Measurements from ENCODE around the gene SLC25A13.

The SLC25A13 gene

DNA sequence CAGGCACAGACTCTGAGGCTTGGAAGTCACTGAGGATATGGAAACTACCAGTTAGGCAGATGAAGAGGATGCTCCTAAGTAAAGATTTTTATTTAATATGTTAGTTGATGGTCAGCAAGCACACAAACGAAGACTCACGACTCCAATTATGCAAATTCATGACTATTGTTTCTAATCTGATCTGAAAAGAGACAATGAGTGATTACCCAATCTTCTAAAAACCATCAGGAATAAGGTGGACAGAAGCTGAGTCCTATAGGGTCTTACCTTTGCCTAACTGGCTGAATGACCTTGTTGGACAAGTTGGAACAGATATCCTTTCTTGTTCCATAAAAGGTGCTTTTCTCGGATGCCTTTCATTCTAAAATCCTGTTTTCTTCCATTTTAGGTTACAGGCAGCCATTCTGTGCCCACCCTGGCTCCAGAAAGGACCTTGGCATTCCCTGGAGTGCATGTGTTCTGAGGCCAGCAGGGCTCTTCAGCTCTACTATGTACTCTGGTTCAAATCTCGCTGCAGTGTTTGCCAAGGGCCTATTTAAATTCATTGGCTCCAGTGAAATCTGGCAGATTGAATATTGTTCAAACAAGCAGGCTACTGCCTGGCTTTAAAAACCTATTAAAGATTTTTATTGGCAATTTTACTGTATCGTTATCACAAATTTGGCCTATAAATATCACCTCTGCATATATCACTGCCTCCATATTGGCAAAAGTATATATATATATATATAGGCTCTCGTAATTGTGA, 77.5 kb downstream of the SLC25A13 start:
- in situ Hi-C loops (cut with HindIII; ENCODE audit: low sequenced_read_pairs): no loop called here

- in situ Hi-C loops (cut with HindIII; ENCODE audit: low sequenced_read_pairs): no loop called here
These were observed 78.7 kb downstream of the SLC25A13 start for GRCh38 chr7:96243241-96243640.

DNA sequence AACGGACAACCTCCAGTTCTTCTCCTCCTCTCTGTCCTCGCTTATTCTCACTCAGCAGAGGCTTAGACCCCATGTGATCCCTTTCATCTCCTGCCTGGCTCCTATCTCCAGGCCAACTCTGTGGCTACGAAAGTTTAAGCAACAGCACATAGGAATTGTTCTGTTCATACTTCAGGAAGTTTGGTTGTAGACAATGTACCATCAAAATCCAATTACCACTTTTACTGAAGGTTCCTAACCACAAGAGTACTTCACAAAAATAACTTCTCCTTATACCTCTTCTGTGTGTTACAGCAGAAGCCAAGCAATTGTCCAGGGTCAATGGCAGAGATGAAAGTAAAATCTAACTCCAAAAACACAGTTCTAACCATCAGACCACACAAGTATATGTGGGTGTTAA, 80.0 kb downstream of the SLC25A13 start:
- in situ Hi-C loops (cut with HindIII; ENCODE audit: low sequenced_read_pairs): no loop called here

DNA sequence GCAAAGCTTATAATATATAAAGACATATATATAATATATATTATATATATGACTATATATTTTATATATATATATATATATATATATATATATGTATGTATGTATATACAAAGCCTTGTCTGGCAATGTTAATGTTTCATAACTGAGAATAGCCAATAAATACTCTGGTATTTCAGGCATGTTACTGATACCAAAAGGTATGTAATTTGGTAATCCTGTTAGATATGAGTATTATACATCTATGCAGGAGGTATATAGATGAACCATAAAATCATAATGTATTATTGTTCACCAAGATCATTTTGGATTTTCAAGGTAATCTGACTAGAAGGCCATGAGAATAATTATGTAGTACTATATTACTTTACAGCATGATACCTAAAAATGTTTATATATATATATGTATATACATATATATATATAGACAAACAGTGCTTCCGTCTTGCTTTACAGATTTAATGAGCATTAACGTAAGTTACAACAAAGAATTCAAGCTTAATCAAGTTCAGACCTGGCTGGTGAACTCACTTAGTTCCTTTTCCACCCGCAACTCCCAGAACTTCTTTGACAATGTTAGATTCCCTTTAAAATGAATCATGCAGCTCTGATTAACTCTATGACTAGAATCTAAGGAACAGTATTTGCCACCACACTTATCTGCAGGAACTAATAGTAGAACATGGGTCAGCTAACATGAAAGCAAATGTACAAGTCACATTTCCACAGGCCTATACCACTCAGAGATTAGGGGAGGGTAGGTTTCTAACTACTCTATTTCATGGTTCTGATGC, 82.7 kb downstream of the SLC25A13 start:
- in situ Hi-C loops (cut with HindIII; ENCODE audit: low sequenced_read_pairs): no loop called here

- in situ Hi-C loops (cut with HindIII; ENCODE audit: low sequenced_read_pairs): no loop called here
These were observed 83.4 kb downstream of the SLC25A13 start for GRCh38 chr7:96238474-96238873.

DNA sequence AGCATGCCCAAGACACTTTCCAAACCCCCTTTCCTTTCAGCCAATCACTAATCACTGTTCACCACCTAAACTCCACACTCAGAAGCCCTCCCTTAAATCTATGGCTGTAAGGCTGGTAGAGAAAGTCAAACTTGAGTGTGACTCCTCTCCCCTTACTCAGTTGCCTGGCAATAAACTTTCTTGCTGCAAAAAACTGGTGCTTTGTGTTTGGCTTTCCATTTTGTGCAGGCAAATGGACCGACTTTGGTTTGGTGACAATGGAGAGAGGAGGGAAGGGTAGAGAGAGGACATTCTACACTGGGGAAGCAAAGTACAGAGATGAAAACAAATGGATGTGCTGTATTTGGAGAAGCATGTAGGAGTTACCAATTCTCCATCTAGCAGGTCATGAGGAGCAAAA, 84.9 kb downstream of the SLC25A13 start:
- in situ Hi-C loops (cut with HindIII; ENCODE audit: low sequenced_read_pairs): no loop called here

DNA sequence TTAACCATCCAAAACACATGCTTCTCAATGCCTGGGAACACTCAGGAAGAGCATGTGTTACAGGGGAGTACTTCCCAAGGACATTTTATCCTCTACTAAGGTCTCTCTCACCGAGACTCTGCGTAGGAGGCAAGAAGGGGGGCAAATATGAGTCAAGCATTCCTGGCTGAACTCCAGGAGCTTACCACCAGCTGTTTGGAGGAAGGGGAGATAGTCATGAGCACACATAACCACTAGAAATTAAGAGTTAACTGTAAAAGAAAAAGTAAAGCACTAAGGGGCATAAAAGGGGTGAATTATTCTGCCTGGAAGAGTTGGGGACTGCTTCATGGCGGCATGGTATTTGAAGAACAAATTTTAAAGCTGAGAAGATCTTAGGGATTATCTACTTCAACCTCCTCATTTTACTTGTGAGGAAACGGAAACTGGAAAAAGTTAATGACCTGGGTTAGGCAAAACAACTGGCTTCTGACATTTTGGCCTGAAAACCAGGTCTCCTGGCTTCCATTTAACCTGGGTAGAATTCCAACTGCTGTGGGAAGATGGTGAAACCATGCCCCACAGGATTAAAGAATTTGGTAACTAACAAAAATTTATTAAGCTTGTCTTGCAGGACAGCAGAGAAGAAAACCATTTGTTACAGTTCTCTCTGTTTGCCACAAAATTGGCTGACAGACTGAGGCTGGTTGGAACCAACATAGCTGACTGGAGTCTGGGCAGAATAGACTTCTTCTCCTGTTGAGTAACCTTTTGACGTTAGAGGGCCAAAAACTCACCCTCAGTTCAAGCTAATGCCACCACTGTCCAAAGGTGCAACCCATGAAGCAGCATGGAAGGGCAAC, 85.5 kb downstream of the SLC25A13 start:
- in situ Hi-C loops (cut with HindIII; ENCODE audit: low sequenced_read_pairs): no loop called here

GRCh38 chr7:96235281-96235680, 86.6 kb downstream of the SLC25A13 start:
- in situ Hi-C loops (cut with HindIII; ENCODE audit: low sequenced_read_pairs): no loop called here

DNA sequence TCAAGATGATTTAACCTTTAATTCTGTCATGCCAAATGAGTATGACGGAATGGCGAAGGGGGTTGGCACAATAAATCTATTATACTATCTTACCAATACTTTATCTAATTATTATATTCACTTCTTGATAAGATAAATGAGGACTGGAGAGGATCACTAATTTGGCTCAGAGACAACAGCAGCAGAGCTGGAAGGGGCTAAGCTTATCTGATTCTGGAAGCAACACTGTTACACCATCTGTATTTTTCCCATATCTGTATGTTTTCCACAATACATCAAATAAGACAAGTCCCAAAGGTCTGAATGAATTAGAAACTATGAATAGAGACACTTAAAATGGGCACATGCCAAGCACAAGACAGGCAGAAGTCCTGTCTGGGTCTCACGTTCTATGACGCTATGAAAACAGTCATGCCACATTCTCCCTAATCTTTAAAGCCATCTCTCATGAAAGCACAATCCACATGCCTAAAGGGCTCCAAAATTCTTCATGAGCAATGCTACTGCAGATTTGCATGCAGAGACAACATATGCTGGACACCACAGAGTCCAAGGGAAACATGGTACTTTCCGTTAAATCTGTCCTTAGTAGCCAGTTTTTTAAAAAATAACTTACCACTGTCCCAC, 88.3 kb downstream of the SLC25A13 start:
- in situ Hi-C loops (cut with HindIII; ENCODE audit: low sequenced_read_pairs): no loop called here

DNA sequence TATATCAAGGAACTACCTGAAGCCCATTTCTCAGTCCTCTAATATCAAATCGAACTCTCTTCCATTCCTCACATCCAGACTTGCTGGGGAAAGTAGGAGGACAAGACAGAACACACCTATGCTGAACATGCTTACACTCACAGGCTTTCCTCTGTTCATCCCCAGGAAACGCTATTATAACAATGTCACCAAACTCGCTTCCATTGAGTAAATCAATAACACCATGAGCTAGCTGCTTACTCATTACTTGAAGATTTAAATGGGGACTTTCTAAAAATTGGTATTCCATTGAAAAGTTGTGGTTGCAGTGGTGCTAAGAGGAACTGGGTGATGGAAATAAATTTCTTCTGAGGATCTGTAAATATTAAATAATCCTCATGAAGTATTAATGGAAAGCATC, 88.8 kb downstream of the SLC25A13 start:
- in situ Hi-C loops (cut with HindIII; ENCODE audit: low sequenced_read_pairs): no loop called here

GRCh38 chr7:96228760-96229159, 93.1 kb downstream of the SLC25A13 start:
- in situ Hi-C loops (cut with HindIII; ENCODE audit: low sequenced_read_pairs): no loop called here

- in situ Hi-C loops (cut with HindIII; ENCODE audit: low sequenced_read_pairs): no loop called here
These were observed 96.6 kb downstream of the SLC25A13 start for GRCh38 chr7:96225251-96225650.

GRCh38 chr7:96224685-96225084, 97.2 kb downstream of the SLC25A13 start:
- in situ Hi-C loops (cut with HindIII; ENCODE audit: low sequenced_read_pairs): no loop called here

DNA sequence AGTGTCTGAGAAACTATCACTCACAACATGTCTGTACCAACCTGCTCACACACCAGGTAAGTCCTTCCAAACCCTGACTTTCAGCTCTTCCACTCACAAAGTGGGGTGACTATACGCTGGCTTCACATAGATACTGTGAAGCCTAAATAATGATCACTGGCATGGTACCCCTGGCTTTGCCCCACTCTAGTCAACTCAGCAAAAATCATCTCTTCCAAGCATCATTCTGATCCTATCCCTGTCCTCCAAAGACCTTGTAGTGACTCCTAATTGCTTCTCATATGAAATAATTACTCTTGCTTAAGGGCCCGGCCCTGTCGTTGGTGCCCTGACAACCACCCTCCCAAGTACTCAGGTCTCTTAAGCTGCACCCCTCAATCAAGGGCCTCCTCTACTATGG, 97.8 kb downstream of the SLC25A13 start:
- in situ Hi-C loops (cut with HindIII; ENCODE audit: low sequenced_read_pairs): no loop called here

DNA sequence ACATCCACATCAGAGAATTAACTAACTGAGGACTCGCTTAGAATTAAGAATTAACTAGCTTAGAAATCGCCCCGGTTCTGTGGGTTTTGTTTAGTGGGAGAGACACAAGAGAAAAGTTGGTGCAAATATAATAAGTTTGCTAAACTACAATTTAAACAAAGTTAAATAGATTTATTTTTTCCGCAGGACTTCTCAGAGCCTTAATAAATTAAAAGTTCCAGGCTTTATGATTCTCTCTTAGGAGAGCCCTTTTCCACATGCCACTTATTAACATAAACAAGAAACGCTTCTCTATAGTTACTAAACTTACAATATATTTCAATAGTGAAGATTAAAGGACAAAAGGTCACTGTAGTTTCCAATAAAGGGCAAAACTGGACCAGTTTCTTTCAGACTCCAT, 100.0 kb downstream of the SLC25A13 start:
- in situ Hi-C loops (cut with HindIII; ENCODE audit: low sequenced_read_pairs): no loop called here

GRCh38 chr7:96219378-96220130, 102.3 kb downstream of the SLC25A13 start:
- in situ Hi-C loops (cut with HindIII; ENCODE audit: low sequenced_read_pairs): no loop called here

- in situ Hi-C loops (cut with HindIII; ENCODE audit: low sequenced_read_pairs): no loop called here
These were observed 103.1 kb downstream of the SLC25A13 start for GRCh38 chr7:96218664-96219243.

- in situ Hi-C loops (cut with HindIII; ENCODE audit: low sequenced_read_pairs): no loop called here
These were observed 104.8 kb downstream of the SLC25A13 start for GRCh38 chr7:96217147-96217546.

- in situ Hi-C loops (cut with HindIII; ENCODE audit: low sequenced_read_pairs): no loop called here
These were observed 105.5 kb downstream of the SLC25A13 start for GRCh38 chr7:96216373-96216772.

DNA sequence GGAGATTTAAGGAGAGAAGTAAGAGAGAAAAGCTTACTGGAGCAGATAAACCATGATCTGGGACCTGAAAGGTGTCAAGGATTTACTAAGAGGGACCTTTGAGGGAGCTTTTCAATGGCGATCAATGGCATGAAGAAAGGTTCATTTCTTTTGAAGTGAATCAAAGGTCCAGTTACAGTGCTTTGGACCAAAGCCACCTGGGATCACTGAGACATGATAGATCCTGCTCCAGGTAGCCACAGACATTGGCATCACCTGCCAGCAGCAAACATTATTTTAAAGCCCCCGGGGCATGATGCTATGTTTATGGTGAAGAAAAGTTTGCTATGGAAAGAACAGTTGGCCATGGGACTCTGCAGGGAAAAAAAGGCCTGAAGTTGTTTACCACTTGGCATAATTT, 109.4 kb downstream of the SLC25A13 start:
- in situ Hi-C loops (cut with HindIII; ENCODE audit: low sequenced_read_pairs): no loop called here
